Stomach (tissue), 4 donors: Measurements from ENCODE around the gene CACUL1.

Experiments
- EP300 ChIP-seq: sonication (generic); formaldehyde crosslinking; IDR thresholded peaks from one replicate; pipeline ENCODE4 v1.6.1; 2017; ENCODE audit warnings: antibody characterized with exemption
- POLR2A ChIP-seq, 4 donors: fragments of 450-650 bp; IDR thresholded peaks; one replicate each; pipeline ENCODE4 v1.6.1; 2016; ENCODE audit warnings: antibody characterized with exemption in 4 of 4, control low read depth in 2 of 4, mild to moderate bottlenecking in 1 of 4, moderate library complexity in 1 of 4
- POLR2AphosphoS5 ChIP-seq, 3 donors: sonication (generic); formaldehyde crosslinking; IDR thresholded peaks; one replicate each; pipeline ENCODE4 v1.6.1; 2016; ENCODE audit warnings: antibody characterized with exemption in 3 of 3
- TF ChIP-seq, protein P1 (sequence below), 7 experiments: fragments of 450-650 bp in 4 of 7; fragments of 200-600 bp in 3 of 7; sonication (generic) in 3 of 7; IDR thresholded peaks; one replicate each; pipeline ENCODE4 v1.5.1; 2016 to 2019; ENCODE audit warnings: antibody characterized with exemption in 7 of 7, control low read depth in 2 of 7, mild to moderate bottlenecking in 1 of 7

DNA sequence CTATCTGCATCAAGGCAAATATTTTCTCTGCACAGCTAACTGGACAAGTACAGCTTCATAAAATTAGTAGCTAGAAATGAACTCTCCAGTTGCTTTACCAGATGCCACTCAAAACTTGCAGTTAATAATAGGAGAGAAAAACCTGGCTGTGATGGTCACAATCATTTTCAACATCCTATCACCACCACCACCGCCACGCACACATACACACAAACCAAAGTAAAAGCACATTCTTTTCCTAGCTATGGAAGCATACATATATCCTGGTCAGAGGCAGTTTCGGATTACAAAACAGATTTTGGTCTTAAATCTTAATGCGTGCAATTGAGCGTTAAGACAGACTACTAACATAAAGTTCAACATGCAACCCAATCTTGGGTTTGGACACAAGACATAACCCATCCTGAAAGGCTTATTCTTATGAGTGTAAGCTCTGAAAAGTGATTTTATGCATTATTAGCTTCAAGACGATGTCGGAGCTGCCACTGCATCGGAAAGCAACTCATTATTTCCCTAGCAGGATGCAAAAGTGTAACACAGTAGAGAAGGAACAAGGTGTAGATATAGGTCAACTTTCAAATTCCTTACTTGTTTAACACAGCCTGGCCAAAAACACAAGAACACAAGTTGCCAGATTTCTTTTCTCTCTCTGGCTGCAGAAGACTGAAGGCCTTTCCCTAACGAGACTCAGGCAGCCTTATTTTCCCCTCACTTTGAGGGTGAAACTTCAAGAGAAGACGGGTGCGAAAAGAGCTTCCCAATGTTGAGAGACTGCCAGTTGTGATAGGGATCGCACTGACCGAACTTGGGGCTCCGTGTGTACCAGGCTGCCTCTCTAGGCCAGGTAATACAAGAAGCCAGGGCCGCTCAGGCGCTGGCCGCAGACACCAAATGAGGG is 1.2 kb downstream of the CACUL1 start:
- TF ChIP-seq, protein P1, sequence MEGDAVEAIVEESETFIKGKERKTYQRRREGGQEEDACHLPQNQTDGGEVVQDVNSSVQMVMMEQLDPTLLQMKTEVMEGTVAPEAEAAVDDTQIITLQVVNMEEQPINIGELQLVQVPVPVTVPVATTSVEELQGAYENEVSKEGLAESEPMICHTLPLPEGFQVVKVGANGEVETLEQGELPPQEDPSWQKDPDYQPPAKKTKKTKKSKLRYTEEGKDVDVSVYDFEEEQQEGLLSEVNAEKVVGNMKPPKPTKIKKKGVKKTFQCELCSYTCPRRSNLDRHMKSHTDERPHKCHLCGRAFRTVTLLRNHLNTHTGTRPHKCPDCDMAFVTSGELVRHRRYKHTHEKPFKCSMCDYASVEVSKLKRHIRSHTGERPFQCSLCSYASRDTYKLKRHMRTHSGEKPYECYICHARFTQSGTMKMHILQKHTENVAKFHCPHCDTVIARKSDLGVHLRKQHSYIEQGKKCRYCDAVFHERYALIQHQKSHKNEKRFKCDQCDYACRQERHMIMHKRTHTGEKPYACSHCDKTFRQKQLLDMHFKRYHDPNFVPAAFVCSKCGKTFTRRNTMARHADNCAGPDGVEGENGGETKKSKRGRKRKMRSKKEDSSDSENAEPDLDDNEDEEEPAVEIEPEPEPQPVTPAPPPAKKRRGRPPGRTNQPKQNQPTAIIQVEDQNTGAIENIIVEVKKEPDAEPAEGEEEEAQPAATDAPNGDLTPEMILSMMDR (IDR thresholded peaks at IDR 0.05): no peak
- TF ChIP-seq EP300 (no peak), POLR2AphosphoS5 (IDR thresholded peaks at IDR 0.05) (no peak), POLR2A (IDR thresholded peaks at IDR 0.05) (no peak)
